Measurements from ENCODE around the gene SEPTIN5.
"Not testable (repeated sequence)": the region's sequence is repeated elsewhere in the genome, so short reads cannot be mapped to it uniquely, and the experiment has no call there.

The SEPTIN5 gene

GRCh38 chr22:19673660-19674059 is 40.6 kb upstream of the SEPTIN5 start:
- Histone ChIP-seq H3K4me3 (ENCODE audit: low read length) (no peak overlapping the region), H3K4me1 (ENCODE audit: control insufficient read depth, insufficient read depth, low read length) (no peaks in the 10 kb centered on the region), H3K9me3 (ENCODE audit: control insufficient read depth, low read length) (peaks cover 13% of the 10 kb centered on the region), H3K27me3 (replicated peaks; ENCODE audit: control insufficient read depth, insufficient read depth, low read length) (peaks cover 23% of the 10 kb centered on the region), H3K36me3 (ENCODE audit: control insufficient read depth, insufficient read depth, low read length, severe bottlenecking) (no peaks in the 10 kb centered on the region), H3K9ac (ENCODE audit: low read length) (no peak overlapping the region)
- DNase-seq (ENCODE audit: low read depth) = no peak

GRCh38 chr22:19674129-19674928 is 40.0 kb upstream of the SEPTIN5 start:
- Histone ChIP-seq H3K9me3 (ENCODE audit: control insufficient read depth, low read length) (peaks cover 13% of the 10 kb centered on the region), H3K27me3 (replicated peaks; ENCODE audit: control insufficient read depth, insufficient read depth, low read length) (peaks cover 20% of the 10 kb centered on the region), H3K36me3 (ENCODE audit: control insufficient read depth, insufficient read depth, low read length, severe bottlenecking) (no peaks in the 10 kb centered on the region), H3K4me1 (ENCODE audit: control insufficient read depth, insufficient read depth, low read length) (no peaks in the 10 kb centered on the region), H3K4me3 (ENCODE audit: low read length) (no peak overlapping the region), H3K9ac (ENCODE audit: low read length) (no peak overlapping the region)
- no peak for DNase-seq (ENCODE audit: low read depth)

- peaks cover 13% of the 10 kb centered on the region for H3K9me3 ChIP-seq (ENCODE audit: control insufficient read depth, low read length)
- DNase-seq (ENCODE audit: low read depth) = no peak
- no peaks in the 10 kb centered on the region for H3K36me3 ChIP-seq (ENCODE audit: control insufficient read depth, insufficient read depth, low read length, severe bottlenecking)
- no peaks in the 10 kb centered on the region for H3K4me1 ChIP-seq (ENCODE audit: control insufficient read depth, insufficient read depth, low read length)
- H3K9ac ChIP-seq (ENCODE audit: low read length) = no peak overlapping the region
- H3K27me3 ChIP-seq (replicated peaks; ENCODE audit: control insufficient read depth, insufficient read depth, low read length) = peaks cover 23% of the 10 kb centered on the region
- no peak overlapping the region for H3K4me3 ChIP-seq (ENCODE audit: low read length)
Measured at GRCh38 chr22:19674929-19675253, 39.4 kb upstream of the SEPTIN5 start.

GRCh38 chr22:19675428-19675827 is 38.9 kb upstream of the SEPTIN5 start:
- Histone ChIP-seq H3K27me3 (replicated peaks; ENCODE audit: control insufficient read depth, insufficient read depth, low read length) (peaks cover 29% of the 10 kb centered on the region), H3K4me1 (ENCODE audit: control insufficient read depth, insufficient read depth, low read length) (no peaks in the 10 kb centered on the region), H3K9me3 (ENCODE audit: control insufficient read depth, low read length) (peaks cover 13% of the 10 kb centered on the region), H3K36me3 (ENCODE audit: control insufficient read depth, insufficient read depth, low read length, severe bottlenecking) (no peaks in the 10 kb centered on the region), H3K4me3 (ENCODE audit: low read length) (no peak overlapping the region), H3K9ac (ENCODE audit: low read length) (no peak overlapping the region)
- no peak for DNase-seq (ENCODE audit: low read depth)

- not testable (repeated sequence) for H3K9ac ChIP-seq (ENCODE audit: low read length); H3K4me3 ChIP-seq (ENCODE audit: low read length); H3K9me3 ChIP-seq (ENCODE audit: control insufficient read depth, low read length); H3K36me3 ChIP-seq (ENCODE audit: control insufficient read depth, insufficient read depth, low read length, severe bottlenecking); DNase-seq (ENCODE audit: low read depth); H3K4me1 ChIP-seq (ENCODE audit: control insufficient read depth, insufficient read depth, low read length)
- H3K27me3 ChIP-seq (replicated peaks; ENCODE audit: control insufficient read depth, insufficient read depth, low read length) = peaks cover 36% of the 10 kb centered on the region
Measured at GRCh38 chr22:19676437-19676836, 37.9 kb upstream of the SEPTIN5 start.

- Histone ChIP-seq H3K9me3 (ENCODE audit: control insufficient read depth, low read length) (peaks cover 14% of the 10 kb centered on the region), H3K36me3 (ENCODE audit: control insufficient read depth, insufficient read depth, low read length, severe bottlenecking) (no peaks in the 10 kb centered on the region), H3K4me1 (ENCODE audit: control insufficient read depth, insufficient read depth, low read length) (no peaks in the 10 kb centered on the region), H3K27me3 (replicated peaks; ENCODE audit: control insufficient read depth, insufficient read depth, low read length) (peaks cover 60% of the 10 kb centered on the region), H3K4me3 (ENCODE audit: low read length) (no peak overlapping the region), H3K9ac (ENCODE audit: low read length) (no peak overlapping the region)
- DNase-seq (ENCODE audit: low read depth) = no peak
Measured at GRCh38 chr22:19678949-19679521, 35.3 kb upstream of the SEPTIN5 start.

GRCh38 chr22:19679522-19680101 is 34.7 kb upstream of the SEPTIN5 start:
- Histone ChIP-seq H3K4me1 (ENCODE audit: control insufficient read depth, insufficient read depth, low read length) (no peaks in the 10 kb centered on the region), H3K4me3 (ENCODE audit: low read length) (no peak overlapping the region), H3K36me3 (ENCODE audit: control insufficient read depth, insufficient read depth, low read length, severe bottlenecking) (no peaks in the 10 kb centered on the region), H3K9ac (ENCODE audit: low read length) (no peak overlapping the region), H3K9me3 (ENCODE audit: control insufficient read depth, low read length) (peaks cover 14% of the 10 kb centered on the region), H3K27me3 (replicated peaks; ENCODE audit: control insufficient read depth, insufficient read depth, low read length) (peaks cover 57% of the 10 kb centered on the region)
- DNase-seq (ENCODE audit: low read depth) = peak; percentile 41

- Histone ChIP-seq H3K4me1 (ENCODE audit: control insufficient read depth, insufficient read depth, low read length) (no peaks in the 10 kb centered on the region), H3K9ac (ENCODE audit: low read length) (no peak overlapping the region), H3K4me3 (ENCODE audit: low read length) (no peak overlapping the region), H3K27me3 (replicated peaks; ENCODE audit: control insufficient read depth, insufficient read depth, low read length) (peaks cover 52% of the 10 kb centered on the region), H3K9me3 (ENCODE audit: control insufficient read depth, low read length) (peaks cover 14% of the 10 kb centered on the region), H3K36me3 (ENCODE audit: control insufficient read depth, insufficient read depth, low read length, severe bottlenecking) (no peaks in the 10 kb centered on the region)
- DNase-seq (ENCODE audit: low read depth) = no peak
Measured at GRCh38 chr22:19680287-19680881, 33.9 kb upstream of the SEPTIN5 start.

- Histone ChIP-seq H3K4me1 (ENCODE audit: control insufficient read depth, insufficient read depth, low read length) (no peaks in the 10 kb centered on the region), H3K27me3 (replicated peaks; ENCODE audit: control insufficient read depth, insufficient read depth, low read length) (peaks cover 45% of the 10 kb centered on the region), H3K9ac (ENCODE audit: low read length) (no peak overlapping the region), H3K36me3 (ENCODE audit: control insufficient read depth, insufficient read depth, low read length, severe bottlenecking) (no peaks in the 10 kb centered on the region), H3K4me3 (ENCODE audit: low read length) (no peak overlapping the region), H3K9me3 (ENCODE audit: control insufficient read depth, low read length) (peaks cover 14% of the 10 kb centered on the region)
- DNase-seq (ENCODE audit: low read depth) = no peak
Measured at GRCh38 chr22:19680911-19681862, 33.1 kb upstream of the SEPTIN5 start.

GRCh38 chr22:19681863-19682245 is 32.4 kb upstream of the SEPTIN5 start:
- Histone ChIP-seq H3K9ac (ENCODE audit: low read length) (no peak overlapping the region), H3K4me1 (ENCODE audit: control insufficient read depth, insufficient read depth, low read length) (no peaks in the 10 kb centered on the region), H3K27me3 (replicated peaks; ENCODE audit: control insufficient read depth, insufficient read depth, low read length) (peaks cover 49% of the 10 kb centered on the region), H3K36me3 (ENCODE audit: control insufficient read depth, insufficient read depth, low read length, severe bottlenecking) (no peaks in the 10 kb centered on the region), H3K9me3 (ENCODE audit: control insufficient read depth, low read length) (peaks cover 14% of the 10 kb centered on the region), H3K4me3 (ENCODE audit: low read length) (no peak overlapping the region)
- no peak for DNase-seq (ENCODE audit: low read depth)
